Subcutaneous adipose tissue (tissue), 4 donors: ENCODE data around the gene CDKL2. TPM values are rescaled to one million over a fixed set of nuclear protein-coding genes. Genes with fewer than 3 reads are reported as not detected.

ENCODE experiments used
- total RNA-seq, 4 donors: library from RNA; depleted of rRNA; stranded (reverse); fragments of >200 nt; gene quantifications; one replicate each; pipeline ENCODE4 v1.1.0, GENCODE V29; 2016
- TF ChIP-seq, protein P1 (sequence below): fragments of 450-650 bp; IDR thresholded peaks from one replicate; pipeline ENCODE4 v1.5.1; 2016; ENCODE audit warnings: low read depth, mild to moderate bottlenecking, control low read depth, antibody characterized with exemption, moderate library complexity

CDKL2 gene
- total RNA-seq: not detected

DNA sequence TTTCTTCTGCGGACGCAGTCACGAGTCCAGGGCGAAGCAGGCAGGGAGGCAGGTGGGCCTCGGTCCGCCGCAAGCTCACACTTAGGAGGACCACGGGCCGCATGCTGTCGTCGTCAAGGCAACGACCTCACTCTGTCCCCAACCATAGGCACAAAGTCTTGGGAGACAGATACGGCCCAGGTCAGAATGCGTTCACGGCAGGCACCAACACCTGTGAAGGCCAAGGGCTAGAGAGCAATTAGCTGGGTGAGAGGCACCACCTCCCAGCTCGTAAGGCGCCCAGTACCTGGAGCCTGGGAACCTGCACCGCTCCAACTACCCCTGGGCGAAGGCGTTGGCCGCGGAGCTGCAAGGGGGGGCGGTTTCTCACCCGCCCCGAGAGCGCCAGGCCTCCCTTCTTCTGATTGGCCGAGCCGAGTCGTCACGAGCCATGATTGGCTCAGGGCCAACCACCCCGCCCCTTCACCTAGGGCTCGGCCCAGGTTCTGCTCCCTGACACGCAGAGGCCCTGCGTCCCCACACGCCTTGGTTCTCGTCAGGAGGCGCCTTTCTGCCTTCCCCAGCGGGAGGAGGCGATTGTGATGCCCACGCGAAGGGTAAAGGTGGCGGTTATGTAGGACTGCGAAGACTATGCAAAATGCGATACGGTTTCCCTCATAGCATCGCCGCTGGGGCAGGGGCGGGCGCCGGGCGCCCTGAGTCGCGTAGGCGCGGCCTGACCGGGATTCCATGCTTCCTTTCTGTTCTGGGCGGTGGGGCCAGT is at the start of gene CDKL2:
Gene CDKL2 (minus strand): TSS at position 355 of the 763 bp plus-strand sequence. CDS start 4,540 bp downstream, outside the sequence.
- TF ChIP-seq, protein P1, sequence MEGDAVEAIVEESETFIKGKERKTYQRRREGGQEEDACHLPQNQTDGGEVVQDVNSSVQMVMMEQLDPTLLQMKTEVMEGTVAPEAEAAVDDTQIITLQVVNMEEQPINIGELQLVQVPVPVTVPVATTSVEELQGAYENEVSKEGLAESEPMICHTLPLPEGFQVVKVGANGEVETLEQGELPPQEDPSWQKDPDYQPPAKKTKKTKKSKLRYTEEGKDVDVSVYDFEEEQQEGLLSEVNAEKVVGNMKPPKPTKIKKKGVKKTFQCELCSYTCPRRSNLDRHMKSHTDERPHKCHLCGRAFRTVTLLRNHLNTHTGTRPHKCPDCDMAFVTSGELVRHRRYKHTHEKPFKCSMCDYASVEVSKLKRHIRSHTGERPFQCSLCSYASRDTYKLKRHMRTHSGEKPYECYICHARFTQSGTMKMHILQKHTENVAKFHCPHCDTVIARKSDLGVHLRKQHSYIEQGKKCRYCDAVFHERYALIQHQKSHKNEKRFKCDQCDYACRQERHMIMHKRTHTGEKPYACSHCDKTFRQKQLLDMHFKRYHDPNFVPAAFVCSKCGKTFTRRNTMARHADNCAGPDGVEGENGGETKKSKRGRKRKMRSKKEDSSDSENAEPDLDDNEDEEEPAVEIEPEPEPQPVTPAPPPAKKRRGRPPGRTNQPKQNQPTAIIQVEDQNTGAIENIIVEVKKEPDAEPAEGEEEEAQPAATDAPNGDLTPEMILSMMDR: no peak

DNA sequence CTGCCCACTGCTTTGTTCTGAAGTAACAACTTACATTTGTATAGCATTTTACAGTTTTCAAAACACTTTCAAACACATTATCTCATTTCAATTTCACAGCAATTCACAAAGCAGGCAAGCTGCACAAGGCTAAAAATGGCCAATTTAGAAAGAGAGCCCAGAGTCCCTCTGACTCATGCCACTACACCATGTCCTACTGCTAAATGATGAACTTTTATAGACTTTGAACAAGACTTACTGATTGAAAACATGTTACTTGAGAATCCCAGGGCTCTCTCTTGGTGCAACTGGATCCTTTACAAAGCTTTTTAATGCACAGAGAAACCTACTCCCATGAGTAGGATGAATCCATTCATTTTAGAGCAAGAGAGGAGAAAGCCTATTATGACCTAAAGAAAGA is 48.6 kb upstream of the CDKL2 start:
- TF ChIP-seq, protein P1: no peak

DNA sequence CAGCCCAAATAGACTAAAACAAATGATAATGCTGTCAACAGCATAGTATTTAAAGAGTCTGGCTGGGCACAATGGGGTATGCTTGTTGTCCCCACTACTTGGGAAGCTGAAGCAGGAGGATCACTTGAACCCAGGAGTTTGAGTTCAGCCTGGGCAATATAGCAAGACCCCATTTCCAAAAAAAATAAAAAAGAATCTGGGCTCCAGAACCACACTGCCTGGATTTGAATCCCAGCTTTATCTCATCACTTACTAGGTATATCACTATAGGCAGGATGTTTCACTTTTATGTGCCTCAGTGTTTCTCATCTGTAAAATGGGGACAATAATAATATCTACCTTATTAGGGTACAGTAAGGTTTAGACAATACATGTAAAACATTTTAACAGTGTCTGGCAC is 48.1 kb upstream of the CDKL2 start:
- TF ChIP-seq, protein P1: no peak

DNA sequence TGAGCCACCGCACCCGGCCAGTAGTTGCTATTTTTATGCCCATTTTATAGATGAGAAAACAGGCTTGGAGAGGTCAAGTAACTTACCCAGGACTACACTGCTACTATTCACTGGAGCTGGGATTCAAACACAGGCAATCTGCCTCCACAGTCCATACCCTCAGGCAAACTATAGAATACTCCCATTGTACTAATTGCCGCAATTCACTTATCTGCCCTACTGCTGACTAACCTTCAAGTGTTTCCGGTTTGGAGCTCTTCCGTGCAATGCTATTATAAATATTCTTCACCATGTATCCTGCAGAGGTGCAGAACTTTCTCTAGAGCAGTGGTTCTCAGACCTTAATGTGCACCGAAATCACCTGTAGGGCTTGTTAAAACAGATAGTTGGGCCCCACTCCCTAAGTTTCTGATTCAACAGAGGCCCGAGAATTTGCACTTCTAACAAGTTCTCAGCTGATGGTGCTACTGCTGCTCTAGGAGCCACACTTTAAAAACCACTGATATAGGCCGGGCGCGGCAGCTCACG is 44.7 kb upstream of the CDKL2 start:
- TF ChIP-seq, protein P1: no peak

DNA sequence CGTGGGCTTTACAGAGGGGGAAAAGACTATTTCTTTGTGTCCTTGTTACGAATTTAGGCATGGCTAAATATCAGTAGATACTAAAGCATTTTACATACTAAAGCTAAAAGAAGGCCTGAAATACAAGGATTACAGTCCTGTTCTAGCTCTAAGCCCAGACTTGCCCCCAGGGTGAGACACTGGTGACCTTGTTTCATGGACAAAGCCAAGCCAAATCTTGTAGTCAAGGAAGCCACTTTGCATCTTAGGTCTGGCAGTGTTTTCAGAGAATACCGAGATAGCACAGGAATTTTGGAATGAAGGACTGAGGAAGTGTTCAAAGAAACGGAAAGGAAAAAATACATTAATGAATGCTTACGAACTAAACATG is 43.6 kb upstream of the CDKL2 start:
- TF ChIP-seq, protein P1: no peak

DNA sequence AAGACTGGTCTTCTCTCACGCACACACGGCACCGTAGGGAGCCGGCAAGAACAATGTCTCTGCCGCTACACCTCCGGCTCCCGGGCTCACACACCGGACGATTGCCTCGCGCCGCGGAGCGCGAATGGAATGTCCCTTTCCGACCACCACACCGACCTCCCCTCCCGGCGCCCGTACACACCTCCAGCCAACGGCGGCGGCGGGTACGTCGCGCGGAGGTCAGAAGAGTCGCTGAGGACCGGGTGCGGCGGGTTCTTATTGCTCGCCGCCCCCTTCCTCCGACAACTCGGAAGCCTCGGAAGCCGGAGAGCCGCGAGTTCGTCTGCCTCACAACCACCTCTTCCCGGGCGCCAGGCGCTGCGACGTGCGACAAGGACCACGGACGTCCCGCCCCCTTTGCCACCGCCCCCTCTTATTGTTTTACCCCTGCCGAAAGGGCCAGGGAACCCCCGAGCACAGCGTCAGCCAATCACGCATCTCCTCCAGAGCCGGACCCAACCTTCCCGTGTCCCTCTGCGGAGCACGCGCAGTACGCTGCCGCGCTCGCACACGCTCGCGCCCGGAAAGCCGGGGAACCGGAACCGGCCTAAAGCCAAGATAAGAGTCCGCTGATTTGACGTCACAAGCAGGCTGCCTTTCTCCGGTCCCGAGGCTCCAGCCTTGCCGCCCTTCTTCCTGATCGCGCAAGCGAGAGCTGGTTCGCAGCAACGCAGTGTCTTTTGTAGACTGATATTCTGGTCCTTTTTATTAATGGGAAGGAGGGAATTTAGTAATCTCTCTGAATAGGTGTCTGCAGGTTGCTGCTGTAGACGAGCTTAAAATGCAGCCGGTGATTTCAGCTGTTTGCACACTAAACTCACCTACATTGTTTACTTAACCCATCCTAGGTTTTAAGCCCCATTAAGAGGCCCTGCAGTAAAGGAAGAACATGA is 43.0 kb upstream of the CDKL2 start, which contains the start of gene G3BP2:
Gene G3BP2 (minus strand): TSS at position 385 of the 932 bp plus-strand sequence. CDS start 11,386 bp downstream, outside the sequence.
- TF ChIP-seq, protein P1: no peak

DNA sequence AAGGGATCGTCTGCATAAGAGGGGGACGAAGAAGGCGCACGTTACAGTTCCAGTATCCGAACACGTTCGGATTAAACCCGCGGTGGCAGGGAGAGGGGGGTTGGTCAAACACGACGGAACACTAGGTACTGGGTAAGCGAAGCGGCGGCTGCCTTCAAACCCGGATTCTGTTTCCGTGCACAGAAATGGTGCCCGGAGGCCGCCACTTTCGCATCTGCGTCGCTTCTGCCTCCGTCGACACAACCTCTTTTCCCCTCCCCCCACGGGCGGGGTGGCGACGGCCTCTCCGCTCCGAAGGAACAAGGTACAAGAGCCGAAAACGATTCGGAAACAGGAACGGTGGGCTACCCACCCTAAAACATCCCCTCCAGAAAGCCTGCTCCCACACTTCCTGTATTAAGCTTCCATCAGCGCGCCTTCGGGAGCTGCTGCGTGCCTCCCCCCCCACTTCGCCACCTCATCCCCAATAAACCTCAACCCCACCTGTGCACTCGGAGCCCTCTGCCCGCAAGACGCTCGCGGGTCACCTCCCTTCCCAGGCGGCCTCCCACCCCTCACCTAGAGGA is 42.2 kb upstream of the CDKL2 start:
- TF ChIP-seq, protein P1: no peak
